Activated CD4-positive, CD25-positive, alpha-beta regulatory T cell (primary cell): Measurements from ENCODE around the gene NPC1.
"Not testable (repeated sequence)": the region's sequence is repeated elsewhere in the genome, so short reads cannot be mapped to it uniquely, and the experiment has no call there.

Experiments
- DNase-seq, 4 experiments: peaks; one replicate each; lab custom pipeline; 2025; lab: John Stamatoyannopoulos, UW

NPC1 gene

GRCh38 chr18:23523429-23524212 lies 62.7 kb downstream of the NPC1 start:
- DNase-seq = no peak

DNA sequence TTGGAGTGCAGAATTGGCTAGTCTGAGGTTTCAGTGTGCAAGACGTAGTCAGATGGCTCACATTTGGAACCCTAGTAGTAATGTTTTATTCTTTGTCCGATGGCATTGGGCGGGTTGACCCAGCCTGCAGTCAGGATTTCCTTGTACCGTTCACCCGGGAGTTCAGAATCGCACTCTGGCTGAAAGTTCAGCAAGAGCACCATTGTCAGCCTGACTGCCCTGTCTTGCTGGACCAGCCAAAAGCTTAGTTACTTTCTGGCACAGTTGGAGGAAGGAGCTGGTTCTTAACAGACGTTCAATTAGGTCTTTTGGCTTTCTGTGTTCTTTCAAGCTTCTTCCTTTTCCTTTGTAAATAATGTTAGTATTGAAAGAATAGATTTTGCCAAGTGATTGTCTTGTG lies 64.4 kb downstream of the NPC1 start:
- DNase-seq = no peak

- DNase-seq = no peak
Measured at GRCh38 chr18:23521271-23521670, 65.0 kb downstream of the NPC1 start.

GRCh38 chr18:23519734-23520133 lies 66.6 kb downstream of the NPC1 start:
- no peak for DNase-seq

- peak; percentile 28 to 59 (median 51) for DNase-seq
Measured at GRCh38 chr18:23515911-23516546, 70.3 kb downstream of the NPC1 start.

DNA sequence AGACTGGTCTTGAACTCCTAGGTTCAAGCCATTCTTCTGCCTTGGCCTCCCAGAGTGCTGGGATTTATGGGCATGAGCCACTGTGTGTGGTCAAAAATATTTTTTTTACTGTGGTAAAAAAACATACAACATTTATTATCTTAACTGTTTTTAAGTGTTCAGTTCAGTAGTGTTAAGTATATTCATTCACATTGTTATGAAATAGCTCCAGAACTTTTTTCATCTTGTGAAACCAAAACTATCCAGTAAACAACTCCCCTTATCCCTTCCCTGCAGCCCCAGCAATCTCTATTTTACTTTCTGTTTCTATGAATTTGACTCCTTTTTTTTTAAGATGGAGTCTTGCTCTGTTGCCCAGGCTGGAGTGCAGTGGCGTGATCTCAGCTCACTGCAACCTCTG lies 73.7 kb downstream of the NPC1 start:
- no peak for DNase-seq

DNA sequence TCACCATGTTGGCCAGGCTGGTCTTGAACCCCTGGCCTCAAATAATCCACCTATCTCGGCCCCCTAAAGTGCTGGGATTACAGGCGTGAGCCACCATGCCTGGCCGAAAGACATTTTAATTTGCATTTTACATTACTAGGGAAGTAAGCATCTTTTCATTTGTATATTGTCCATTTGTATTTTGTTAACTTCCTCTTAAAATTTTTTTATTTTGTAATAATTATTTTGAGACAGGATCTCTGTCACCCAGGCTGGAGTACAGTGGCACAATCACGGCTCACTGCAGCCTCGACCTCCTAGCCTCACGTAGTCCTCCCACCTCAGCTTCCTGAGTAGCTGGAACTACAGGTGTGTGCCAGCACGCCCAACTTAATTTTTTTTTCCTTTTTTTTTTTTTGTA lies 74.1 kb downstream of the NPC1 start:
- DNase-seq = not testable (repeated sequence)

GRCh38 chr18:23510923-23511322 lies 75.4 kb downstream of the NPC1 start:
- DNase-seq = not testable (repeated sequence)

GRCh38 chr18:23506393-23506792 lies 79.9 kb downstream of the NPC1 start:
- DNase-seq = no peak

DNA sequence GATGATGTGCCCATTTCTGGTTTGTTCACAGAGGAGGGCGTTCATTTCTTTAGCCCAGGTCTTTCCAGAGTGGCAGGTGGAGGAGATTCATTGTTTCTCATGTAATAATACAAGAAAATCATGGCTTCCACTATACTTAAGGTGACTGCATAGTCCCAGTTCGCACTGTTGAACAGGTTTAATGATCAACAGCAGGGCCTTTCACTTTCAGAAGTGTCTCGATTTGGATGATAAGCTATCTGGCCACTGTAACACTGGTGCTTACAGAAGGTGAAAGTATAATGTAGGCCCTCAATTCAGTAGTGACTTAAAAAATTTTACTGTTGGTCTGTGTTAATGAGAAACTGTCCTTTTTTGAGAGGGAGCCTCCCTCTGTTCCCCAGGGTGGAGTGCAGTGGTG lies 81.6 kb downstream of the NPC1 start:
- no peak for DNase-seq

DNA sequence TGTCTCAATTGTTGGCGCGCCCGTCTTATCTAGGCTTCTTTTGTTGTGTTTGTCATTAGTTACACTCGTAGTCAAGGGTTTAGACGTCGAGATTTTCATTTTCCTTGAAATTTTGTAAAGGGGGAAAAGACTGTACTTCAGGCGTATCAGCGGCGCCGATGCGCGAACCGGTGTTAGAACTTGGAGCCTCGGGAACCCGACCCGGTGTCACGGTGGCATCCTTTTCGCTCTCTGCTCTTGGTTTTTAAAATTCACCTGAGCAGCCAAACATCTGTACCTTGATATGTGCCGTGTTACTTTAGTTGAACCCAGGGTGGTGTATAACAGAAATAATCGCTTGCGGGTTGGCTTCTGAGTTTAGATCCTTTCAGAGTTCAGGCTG lies 82.4 kb downstream of the NPC1 start:
- no peak for DNase-seq

- DNase-seq = peak; percentile 95 to 98 (median 98)
Measured at GRCh38 chr18:23503038-23503962, 83.0 kb downstream of the NPC1 start, which contains the start of gene RMC1. TSS of gene RMC1 (plus strand) at chr18:23503511. CDS start at chr18:23503619, 108 bp downstream.

DNA sequence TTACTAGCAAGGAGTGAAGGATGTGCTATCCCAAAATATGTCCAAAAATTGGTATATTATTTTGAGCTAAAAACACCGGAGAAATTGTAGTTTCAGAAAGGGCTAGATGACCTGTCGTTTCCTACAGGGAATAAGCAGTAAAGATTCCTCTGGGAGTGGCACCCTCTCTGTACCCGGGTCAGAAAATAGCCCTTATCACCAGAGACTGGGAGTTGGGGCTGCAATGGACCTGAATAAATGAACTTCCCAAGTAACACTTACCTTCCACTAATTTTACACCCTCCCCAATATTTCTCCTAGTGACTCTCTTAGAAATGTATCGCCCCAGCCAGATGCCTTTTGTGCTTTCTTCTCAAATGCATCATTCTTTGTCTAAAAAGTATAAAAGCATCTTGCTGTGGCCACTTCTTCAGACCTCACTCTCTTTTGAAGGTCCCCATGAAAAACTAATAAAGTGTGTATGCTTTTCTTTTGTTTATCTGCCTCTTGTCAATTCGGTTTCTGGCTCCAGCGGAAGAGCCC lies 83.7 kb downstream of the NPC1 start:
- DNase-seq = no peak

DNA sequence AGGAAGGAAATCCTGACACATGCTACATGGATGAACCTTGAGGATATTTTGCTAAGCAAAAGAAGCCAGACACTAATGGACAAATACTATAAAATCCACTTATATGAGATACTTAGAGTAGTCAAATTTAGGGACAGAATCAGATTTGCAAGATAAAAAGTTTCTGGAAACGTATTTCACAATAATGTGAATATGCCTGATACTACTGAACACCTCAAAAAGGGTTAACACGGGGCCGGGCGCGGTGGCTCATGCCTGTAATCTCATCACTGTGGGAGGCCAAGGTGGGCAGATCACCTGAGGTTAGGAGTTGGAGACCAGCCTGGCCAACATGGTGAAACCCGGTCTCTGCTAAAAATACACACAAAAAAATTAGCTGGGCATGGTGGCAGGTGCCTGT lies 84.7 kb downstream of the NPC1 start:
- DNase-seq = no peak

GRCh38 chr18:23499291-23499781 lies 87.0 kb downstream of the NPC1 start:
- no peak for DNase-seq

- peak; percentile 26 to 62 (median 38) for DNase-seq
Measured at GRCh38 chr18:23498877-23499276, 87.4 kb downstream of the NPC1 start.

DNA sequence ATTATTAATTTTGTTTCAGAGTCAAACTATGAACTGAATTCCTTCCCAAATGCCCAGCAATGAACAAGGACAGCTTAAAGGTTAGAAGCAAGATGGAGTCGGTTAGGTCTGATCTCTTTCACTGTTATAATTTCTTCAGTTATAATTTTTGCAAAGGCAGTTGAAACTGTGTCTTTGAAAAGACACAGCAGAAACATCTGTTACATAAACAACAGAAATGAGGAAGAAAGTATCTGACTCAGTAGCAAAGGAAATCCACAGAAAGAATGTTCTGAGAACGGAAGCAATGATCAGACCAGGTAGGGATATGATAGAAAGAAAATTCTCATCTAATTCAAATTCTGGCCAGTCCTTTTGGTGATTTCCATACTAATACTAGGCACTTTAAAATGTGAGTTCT lies 88.2 kb downstream of the NPC1 start:
- no peak for DNase-seq

DNA sequence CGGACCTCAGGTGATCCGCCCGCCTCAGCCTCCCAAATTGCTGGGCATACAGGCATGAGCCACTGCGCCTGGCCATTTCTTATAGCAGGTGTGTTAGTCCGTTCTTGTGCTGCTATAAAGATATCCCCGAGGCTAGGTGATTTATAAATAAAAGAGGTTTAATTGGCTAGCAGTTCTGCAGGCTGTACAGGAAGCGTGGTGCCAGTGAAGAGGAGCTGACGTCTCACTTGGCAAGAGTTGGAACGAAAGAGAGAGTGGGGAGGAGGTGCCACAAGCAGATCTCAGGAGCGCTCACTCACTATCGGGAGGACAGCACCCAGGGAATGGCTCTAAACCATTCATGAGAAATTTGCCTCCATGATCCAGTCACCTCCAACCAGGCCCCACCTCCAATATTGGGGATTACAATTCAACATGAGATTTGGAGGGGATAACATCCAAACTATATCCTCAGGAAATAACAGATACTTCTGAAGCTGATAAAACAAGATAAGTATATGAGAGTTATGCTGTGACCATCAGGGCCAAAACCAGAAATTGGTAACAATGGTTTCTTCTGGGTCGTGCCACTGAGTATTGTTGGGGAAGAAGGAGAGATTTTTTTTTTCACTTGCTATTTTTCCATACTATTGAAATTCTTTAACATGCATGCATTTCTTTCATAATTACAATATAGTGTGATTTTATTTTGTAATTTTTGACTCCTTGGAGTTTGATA lies 90.4 kb downstream of the NPC1 start:
- no peak for DNase-seq

GRCh38 chr18:23494992-23495391 lies 91.3 kb downstream of the NPC1 start:
- DNase-seq = no peak

GRCh38 chr18:23493654-23494053 lies 92.7 kb downstream of the NPC1 start:
- DNase-seq = no peak

DNA sequence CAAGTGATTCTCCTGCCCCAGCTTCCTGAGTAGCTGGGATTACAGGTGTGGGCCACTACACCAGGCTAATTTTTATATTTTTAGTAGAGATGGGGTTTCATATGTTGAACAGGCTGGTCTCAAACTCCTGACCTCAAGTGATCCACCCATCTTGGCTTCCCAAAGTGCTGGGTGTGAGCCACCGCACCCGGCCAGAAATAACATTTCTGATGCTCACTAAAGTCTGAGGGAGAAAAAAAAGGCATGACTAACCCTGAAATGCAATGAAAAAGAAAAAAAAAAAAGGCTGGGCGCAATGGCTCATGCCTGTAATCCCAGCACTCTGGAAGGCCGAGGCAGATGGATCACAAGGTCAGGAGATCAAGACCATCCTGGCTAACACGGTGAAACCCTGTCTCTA lies 96.7 kb downstream of the NPC1 start:
- not testable (repeated sequence) for DNase-seq
